PC-9 (cell line): ENCODE data around the gene TK1. TPM values are rescaled to one million over a fixed set of nuclear protein-coding genes. Genes with fewer than 3 reads are reported as not detected.

Experiments used
- BruUV-seq: library from RNA; stranded (reverse); fragments of 400-500 nt; replicated peaks from 2 replicates; lab custom pipeline; 2021; lab: Mats Ljungman, UMichigan
- CTCF ChIA-PET: fragments of 300-600 bp; sonication (Branson Sonifier 250); formaldehyde crosslinking; loops from one replicate; lab custom pipeline; 2022; ENCODE audit warnings: antibody characterized with exemption; lab: Charles Lee
- POLR2A ChIA-PET: fragments of 300-600 bp; sonication (Branson Sonifier 250); formaldehyde crosslinking; loops from one replicate; lab custom pipeline; 2022; ENCODE audit warnings: antibody characterized with exemption; ENCODE audit not compliant: unreplicated experiment; lab: Charles Lee
- DNase-seq, 2 experiments: peaks; one replicate each; pipeline versions ENCODE4 v3.0.0 to v3.0.0-alpha.2; 2015 to 2022; ENCODE audit warnings: mixed read lengths in 1 of 2
- H2AFZ ChIP-seq: fragments of 200-600 bp; sonication (generic); 2 replicates; pipeline ENCODE4 v1.8.1; 2017; ENCODE audit warnings: antibody characterized with exemption
- H3F3A ChIP-seq: fragments of 200-600 bp; sonication (generic); 2 replicates; pipeline ENCODE4 v1.8.1; 2017; ENCODE audit warnings: antibody characterized with exemption, mild to moderate bottlenecking, low read depth; ENCODE audit not compliant: insufficient read depth
- H3K27ac ChIP-seq: fragments of 200-600 bp; sonication (generic); 2 replicates; pipeline ENCODE4 v1.6.1; 2016; ENCODE audit warnings: mixed run types
- H3K27me3 ChIP-seq: fragments of 200-600 bp; sonication (generic); 2 replicates; pipeline ENCODE4 v1.6.1; 2016; ENCODE audit warnings: low read depth, mixed run types; ENCODE audit not compliant: insufficient read depth
- H3K36me3 ChIP-seq: fragments of 200-600 bp; sonication (generic); 2 replicates; pipeline ENCODE4 v1.6.1; 2016; ENCODE audit warnings: low read depth, mixed run types
- H3K4me1 ChIP-seq: fragments of 200-600 bp; sonication (generic); replicated peaks from 2 replicates; pipeline ENCODE4 v1.6.1; 2016; ENCODE audit warnings: mixed run types; ENCODE audit not compliant: insufficient read depth
- H3K4me2 ChIP-seq: fragments of 200-600 bp; sonication (generic); 2 replicates; pipeline ENCODE4 v1.6.1; 2017; ENCODE audit warnings: mixed run types
- H3K4me3 ChIP-seq: fragments of 200-600 bp; sonication (generic); 2 replicates; pipeline ENCODE4 v1.6.1; 2016; ENCODE audit warnings: mixed run types
- H3K79me2 ChIP-seq: fragments of 200-600 bp; sonication (generic); 2 replicates; pipeline ENCODE4 v1.6.1; 2017; ENCODE audit warnings: low read depth, mixed run types
- H3K9me2 ChIP-seq: fragments of 200-600 bp; sonication (generic); 2 replicates; pipeline ENCODE4 v1.8.1; 2017; ENCODE audit warnings: mild to moderate bottlenecking; ENCODE audit not compliant: insufficient read depth
- H3K9me3 ChIP-seq: fragments of 200-600 bp; sonication (generic); 2 replicates; pipeline ENCODE4 v1.8.1; 2016; ENCODE audit warnings: low read depth; ENCODE audit not compliant: insufficient read depth
- H4K20me1 ChIP-seq: fragments of 200-600 bp; sonication (generic); 2 replicates; pipeline ENCODE4 v1.8.1; 2017; ENCODE audit not compliant: insufficient read depth
- EZH2 ChIP-seq: fragments of 200-600 bp; sonication (generic); IDR thresholded peaks from 2 replicates; pipeline ENCODE4 v1.8.0; 2017; ENCODE audit warnings: antibody characterized with exemption, low read depth
- intact Hi-C: fragments of 100-400 bp; cut with micrococcal nuclease; formaldehyde crosslinking; loops from one replicate; pipeline ENCODE4 v1.10.0; 2022; ENCODE audit not compliant: unreplicated experiment
- total RNA-seq: library from RNA; stranded (reverse); gene quantifications from 2 replicates; pipeline ENCODE4 v1.2.3, GENCODE V29; 2021
- TF ChIP-seq, protein P1 (sequence below): fragments of 200-600 bp; sonication (generic); conservative IDR thresholded peaks from 2 replicates; pipeline ENCODE4 v1.6.1; 2017; ENCODE audit warnings: mixed run types, antibody characterized with exemption, mild to moderate bottlenecking, moderate library complexity

Gene TK1
- total RNA-seq, 1 experiment from 2014 or later: 137 TPM

GRCh38 chr17:78223765-78224164 is 36.9 kb upstream of the TK1 start:
- BruUV-seq: TSS peak; percentile 31
- POLR2A ChIA-PET: interaction anchor here (0.6 kb wide), 1 partner anchor 37 kb away, joined by 4 read pairs; the partner anchor contains the start of genes AFMID and TK1
- Histone ChIP-seq H3K4me2 (no peak overlapping the region), H3K9me2 (no peaks in the 10 kb centered on the region), H3K4me3 (no peak overlapping the region), H3K9me3 (no peaks in the 10 kb centered on the region), H4K20me1 (no peaks in the 10 kb centered on the region), H3K4me1 (no peaks in the 10 kb centered on the region), H3K36me3 (no peaks in the 10 kb centered on the region), H3K27me3 (no peaks in the 10 kb centered on the region), H2AFZ (no peak overlapping the region), H3K79me2 (no peaks in the 10 kb centered on the region), H3F3A (no peaks in the 10 kb centered on the region; the same call in 1 of the 2 replicates), H3K27ac (no peak overlapping the region)
- no peak for DNase-seq
- intact Hi-C loops: no loop called here
- CTCF ChIA-PET: no interaction called here
- TF ChIP-seq, protein P1, sequence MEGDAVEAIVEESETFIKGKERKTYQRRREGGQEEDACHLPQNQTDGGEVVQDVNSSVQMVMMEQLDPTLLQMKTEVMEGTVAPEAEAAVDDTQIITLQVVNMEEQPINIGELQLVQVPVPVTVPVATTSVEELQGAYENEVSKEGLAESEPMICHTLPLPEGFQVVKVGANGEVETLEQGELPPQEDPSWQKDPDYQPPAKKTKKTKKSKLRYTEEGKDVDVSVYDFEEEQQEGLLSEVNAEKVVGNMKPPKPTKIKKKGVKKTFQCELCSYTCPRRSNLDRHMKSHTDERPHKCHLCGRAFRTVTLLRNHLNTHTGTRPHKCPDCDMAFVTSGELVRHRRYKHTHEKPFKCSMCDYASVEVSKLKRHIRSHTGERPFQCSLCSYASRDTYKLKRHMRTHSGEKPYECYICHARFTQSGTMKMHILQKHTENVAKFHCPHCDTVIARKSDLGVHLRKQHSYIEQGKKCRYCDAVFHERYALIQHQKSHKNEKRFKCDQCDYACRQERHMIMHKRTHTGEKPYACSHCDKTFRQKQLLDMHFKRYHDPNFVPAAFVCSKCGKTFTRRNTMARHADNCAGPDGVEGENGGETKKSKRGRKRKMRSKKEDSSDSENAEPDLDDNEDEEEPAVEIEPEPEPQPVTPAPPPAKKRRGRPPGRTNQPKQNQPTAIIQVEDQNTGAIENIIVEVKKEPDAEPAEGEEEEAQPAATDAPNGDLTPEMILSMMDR: no peak
- no peak for TF ChIP-seq EZH2

DNA sequence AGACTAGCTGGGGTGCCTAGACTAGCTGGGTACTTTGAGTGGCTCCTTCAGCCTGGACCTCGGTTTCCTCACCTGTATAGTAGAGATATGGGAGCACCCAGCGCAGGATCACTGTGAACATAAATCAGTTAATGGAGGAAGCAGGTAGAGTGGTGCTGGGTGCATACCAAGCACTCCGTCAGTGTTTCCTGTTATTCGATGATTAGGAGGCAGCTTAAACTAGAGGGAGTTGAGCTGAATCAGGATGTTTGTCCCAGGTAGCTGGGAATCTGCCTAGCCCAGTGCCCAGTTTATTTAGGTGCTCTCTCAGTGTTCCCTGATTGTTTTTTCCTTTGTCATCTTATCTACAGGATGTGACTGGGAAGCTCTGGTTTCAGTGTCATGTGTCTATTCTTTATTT is 36.2 kb upstream of the TK1 start:
- intact Hi-C loops: no loop called here
- BruUV-seq: no TSS peak
- Histone ChIP-seq H3K27ac (no peak overlapping the region), H3K9me2 (no peaks in the 10 kb centered on the region), H3K9me3 (no peaks in the 10 kb centered on the region), H3K4me3 (no peak overlapping the region), H3K27me3 (no peaks in the 10 kb centered on the region), H3F3A (no peaks in the 10 kb centered on the region; the same call in 1 of the 2 replicates), H2AFZ (no peak overlapping the region), H3K4me1 (no peaks in the 10 kb centered on the region), H3K36me3 (no peaks in the 10 kb centered on the region), H3K4me2 (no peak overlapping the region), H4K20me1 (no peaks in the 10 kb centered on the region), H3K79me2 (no peaks in the 10 kb centered on the region)
- CTCF ChIA-PET: no interaction called here
- POLR2A ChIA-PET: no interaction called here
- TF ChIP-seq EZH2: no peak
- TF ChIP-seq, protein P1: no peak
- no peak for DNase-seq

DNA sequence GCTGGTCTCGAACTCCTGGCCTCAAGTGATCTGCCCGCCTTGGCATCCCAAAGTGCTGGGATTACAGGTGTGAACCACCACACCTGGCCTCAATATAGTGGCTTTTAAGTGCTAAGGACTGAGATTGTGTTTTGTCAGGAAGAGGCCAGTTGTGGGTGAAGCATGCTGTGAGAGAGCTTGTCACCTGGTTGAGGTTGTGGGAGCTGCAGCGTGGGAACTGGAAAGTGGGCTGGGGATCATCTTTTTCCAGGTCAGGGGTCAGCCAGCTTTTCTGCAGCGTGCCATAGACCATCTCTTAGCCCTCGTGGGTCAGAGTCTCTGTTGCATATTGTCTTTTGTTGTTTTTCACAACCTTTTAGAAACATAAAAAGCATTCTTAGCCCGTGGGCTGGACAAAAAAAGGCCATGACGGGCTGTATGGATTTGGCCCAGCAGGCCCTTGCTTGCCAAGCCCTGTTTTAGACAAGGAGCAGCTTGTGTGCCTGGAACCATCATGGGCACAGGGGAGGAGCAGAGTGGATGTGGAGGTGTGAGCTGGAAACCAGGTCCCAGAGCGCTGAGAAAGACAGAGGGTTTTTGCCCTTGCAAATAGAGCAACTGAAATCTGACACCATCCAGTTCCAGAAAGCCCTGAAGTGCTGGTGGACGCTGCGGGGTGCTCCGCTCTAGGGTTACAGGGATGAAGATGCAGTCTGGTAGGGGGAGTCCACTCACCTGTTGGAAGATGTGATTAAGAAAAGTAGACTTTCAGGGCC is 32.7 kb upstream of the TK1 start:
- Histone ChIP-seq H2AFZ (no peak overlapping the region), H3K79me2 (peaks cover 25% of the 10 kb centered on the region)
- POLR2A ChIA-PET: no interaction called here

More for the DNA sequence above, 32.7 kb upstream of the TK1 start:
- CTCF ChIA-PET: interaction anchor here (0.6 to 1.1 kb wide), 2 partner anchors 10 to 38 kb away, joined by 4 to 7 read pairs; no protein-coding TSS in a partner anchor
- Histone ChIP-seq H3K27me3 (no peaks in the 10 kb centered on the region), H4K20me1 (no peaks in the 10 kb centered on the region), H3K9me3 (no peaks in the 10 kb centered on the region), H3K4me1 (peaks cover 9% of the 10 kb centered on the region; the same call in 1 of the 2 replicates), H3K4me3 (no peak overlapping the region), H3K9me2 (no peaks in the 10 kb centered on the region), H3K4me2 (no peak overlapping the region), H3F3A (no peaks in the 10 kb centered on the region), H3K27ac (no peak overlapping the region), H3K36me3 (no peaks in the 10 kb centered on the region)
- TF ChIP-seq, protein P1: no peak
- no peak for TF ChIP-seq EZH2
- DNase-seq: no peak
- BruUV-seq: no TSS peak
- intact Hi-C loops: no loop called here
